Measurements from ENCODE around the gene ATG7.

The ATG7 gene, protein sequence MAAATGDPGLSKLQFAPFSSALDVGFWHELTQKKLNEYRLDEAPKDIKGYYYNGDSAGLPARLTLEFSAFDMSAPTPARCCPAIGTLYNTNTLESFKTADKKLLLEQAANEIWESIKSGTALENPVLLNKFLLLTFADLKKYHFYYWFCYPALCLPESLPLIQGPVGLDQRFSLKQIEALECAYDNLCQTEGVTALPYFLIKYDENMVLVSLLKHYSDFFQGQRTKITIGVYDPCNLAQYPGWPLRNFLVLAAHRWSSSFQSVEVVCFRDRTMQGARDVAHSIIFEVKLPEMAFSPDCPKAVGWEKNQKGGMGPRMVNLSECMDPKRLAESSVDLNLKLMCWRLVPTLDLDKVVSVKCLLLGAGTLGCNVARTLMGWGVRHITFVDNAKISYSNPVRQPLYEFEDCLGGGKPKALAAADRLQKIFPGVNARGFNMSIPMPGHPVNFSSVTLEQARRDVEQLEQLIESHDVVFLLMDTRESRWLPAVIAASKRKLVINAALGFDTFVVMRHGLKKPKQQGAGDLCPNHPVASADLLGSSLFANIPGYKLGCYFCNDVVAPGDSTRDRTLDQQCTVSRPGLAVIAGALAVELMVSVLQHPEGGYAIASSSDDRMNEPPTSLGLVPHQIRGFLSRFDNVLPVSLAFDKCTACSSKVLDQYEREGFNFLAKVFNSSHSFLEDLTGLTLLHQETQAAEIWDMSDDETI

DNA sequence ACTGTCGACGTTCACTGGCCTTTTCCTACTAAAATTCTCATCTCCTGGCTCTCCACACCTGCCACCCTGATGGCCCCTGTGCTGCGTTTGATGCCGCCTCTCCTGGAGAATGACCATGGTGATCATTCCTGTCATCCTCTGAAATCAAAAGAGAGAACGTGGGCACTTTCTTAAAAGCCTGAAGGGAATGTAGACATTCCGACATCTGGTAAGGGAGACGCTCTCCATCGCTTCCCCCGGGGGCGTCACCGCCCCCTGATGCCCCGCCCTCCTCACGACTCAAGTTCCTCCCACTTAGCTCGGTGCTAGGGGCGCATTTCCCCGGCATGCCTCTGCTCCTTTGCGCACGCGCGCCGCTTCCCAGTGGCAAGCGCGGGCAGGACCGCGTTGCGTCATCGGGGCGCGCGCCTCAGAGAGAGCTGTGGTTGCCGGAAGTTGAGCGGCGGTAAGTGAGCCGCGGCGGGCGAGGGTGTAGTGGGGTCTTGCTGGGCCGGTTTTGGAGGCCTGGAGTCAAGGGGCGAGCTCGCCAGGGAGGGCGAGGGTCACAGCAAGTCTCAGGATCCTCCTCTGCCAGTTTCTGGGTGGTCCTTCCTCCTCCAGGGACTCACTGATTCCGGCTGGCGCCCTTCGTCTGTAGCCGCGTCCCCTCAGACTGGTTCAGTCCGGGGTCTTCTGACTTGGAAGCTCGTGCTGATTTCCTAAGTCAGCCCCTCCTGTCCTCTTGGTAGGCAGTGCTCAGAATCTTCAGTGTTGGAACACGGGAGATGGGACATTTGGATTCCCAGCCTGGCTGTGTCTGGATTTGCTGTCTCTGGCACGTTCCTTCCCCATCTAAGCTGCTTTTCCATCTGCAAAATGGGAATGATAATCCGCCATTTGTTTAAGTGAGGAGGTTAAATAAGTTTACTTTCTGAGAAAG lies at the start of gene ATG7:
Gene ATG7, plus strand, starts transcription at position 412 of the 919 bp plus-strand sequence. CDS start 26,299 bp downstream, outside the sequence.
- H3K4me3 Mint-ChIP-seq, result peak within 1 kb of the TSS; percentile 89
- ATAC-seq (replicated peaks; ENCODE audit: extremely low read depth, poor library complexity, severe bottlenecking), result peak; percentile 89
- H3K9me3 Mint-ChIP-seq, result peaks cover 7% of the 10 kb centered on the region
- peaks cover 3% of the 10 kb centered on the region for H3K27me3 Mint-ChIP-seq
- H3K27ac Mint-ChIP-seq (ENCODE audit: low read depth), result peak within 1 kb of the TSS; percentile 99
- peaks cover 44% of the 10 kb centered on the region for H3K4me1 Mint-ChIP-seq
- peak; percentile 91 to 94 for DNase-seq (ENCODE audit: low spot score in 2 of 2)
- H3K36me3 Mint-ChIP-seq (ENCODE audit: insufficient read depth), result peaks cover 20% of the 10 kb centered on the region

DNA sequence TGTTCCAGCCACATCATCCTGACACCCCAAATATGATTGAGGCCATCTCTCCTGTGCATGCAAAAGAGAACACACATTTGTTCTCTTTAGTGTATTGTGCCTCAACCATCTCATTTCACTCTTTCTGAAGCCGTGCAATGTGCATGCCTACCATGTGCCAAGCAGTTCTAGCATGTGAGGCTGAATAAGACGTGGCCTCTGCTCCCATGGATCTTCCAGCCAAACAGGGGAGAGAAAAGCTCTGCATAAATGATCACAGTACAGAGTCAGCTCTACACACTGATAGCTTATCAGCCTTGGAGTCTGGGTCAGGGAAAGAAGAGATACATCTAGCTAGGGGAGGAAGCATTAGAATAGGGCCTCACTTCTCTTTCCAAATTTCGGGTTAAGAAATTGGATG lies 48.2 kb upstream of the ATG7 start:
- peaks cover 10% of the 10 kb centered on the region for H3K27me3 Mint-ChIP-seq
- DNase-seq (ENCODE audit: low spot score in 2 of 2), result no peak
- H3K36me3 Mint-ChIP-seq (ENCODE audit: insufficient read depth), result no peaks in the 10 kb centered on the region
- H3K9me3 Mint-ChIP-seq, result no peaks in the 10 kb centered on the region
- H3K4me1 Mint-ChIP-seq, result no peaks in the 10 kb centered on the region
- no peak for ATAC-seq (replicated peaks; ENCODE audit: extremely low read depth, poor library complexity, severe bottlenecking)
- H3K27ac Mint-ChIP-seq (ENCODE audit: low read depth), result no peak overlapping the region
- no peak overlapping the region for H3K4me3 Mint-ChIP-seq

DNA sequence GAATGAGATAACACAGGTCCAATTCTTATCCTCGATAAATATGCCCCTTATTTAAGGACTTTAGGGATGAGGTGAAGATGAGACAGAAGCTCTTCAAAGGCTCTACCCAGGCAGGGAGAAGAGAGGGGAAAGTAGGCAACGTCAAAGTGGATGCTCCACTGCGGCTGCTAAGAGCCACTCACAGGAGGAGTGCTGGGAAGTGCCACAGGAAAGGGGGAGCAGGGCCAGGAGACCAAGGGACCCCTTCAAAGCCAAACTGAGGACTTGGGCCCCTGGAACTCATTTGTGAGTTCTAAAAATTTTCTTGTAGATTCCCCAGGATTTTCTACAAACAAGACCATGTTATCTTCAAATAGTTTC lies 47.3 kb upstream of the ATG7 start:
- ATAC-seq (replicated peaks; ENCODE audit: extremely low read depth, poor library complexity, severe bottlenecking) (no peak), DNase-seq (ENCODE audit: low spot score in 2 of 2) (no peak)
- no peak overlapping the region for H3K27ac Mint-ChIP-seq (ENCODE audit: low read depth)
- no peaks in the 10 kb centered on the region for H3K9me3 Mint-ChIP-seq
- no peaks in the 10 kb centered on the region for H3K36me3 Mint-ChIP-seq (ENCODE audit: insufficient read depth)
- H3K27me3 Mint-ChIP-seq, result peaks cover 10% of the 10 kb centered on the region
- no peak overlapping the region for H3K4me3 Mint-ChIP-seq
- no peaks in the 10 kb centered on the region for H3K4me1 Mint-ChIP-seq

- Mint-ChIP-seq H3K9me3 (no peaks in the 10 kb centered on the region), H3K27ac (ENCODE audit: low read depth) (no peak overlapping the region), H3K27me3 (peaks cover 10% of the 10 kb centered on the region), H3K4me3 (no peak overlapping the region), H3K4me1 (no peaks in the 10 kb centered on the region), H3K36me3 (ENCODE audit: insufficient read depth) (no peaks in the 10 kb centered on the region)
- DNase-seq (ENCODE audit: low spot score in 2 of 2) (no peak), ATAC-seq (replicated peaks; ENCODE audit: extremely low read depth, poor library complexity, severe bottlenecking) (no peak)
Measured at GRCh38 chr3:11226042-11226370, 46.2 kb upstream of the ATG7 start.

GRCh38 chr3:11228041-11228440 lies 44.2 kb upstream of the ATG7 start:
- Mint-ChIP-seq H3K4me3 (no peak overlapping the region), H3K27ac (ENCODE audit: low read depth) (no peak overlapping the region), H3K4me1 (no peaks in the 10 kb centered on the region), H3K9me3 (no peaks in the 10 kb centered on the region), H3K27me3 (peaks cover 9% of the 10 kb centered on the region), H3K36me3 (ENCODE audit: insufficient read depth) (no peaks in the 10 kb centered on the region)
- ATAC-seq (replicated peaks; ENCODE audit: extremely low read depth, poor library complexity, severe bottlenecking) (no peak), DNase-seq (ENCODE audit: low spot score in 2 of 2) (no peak)

DNA sequence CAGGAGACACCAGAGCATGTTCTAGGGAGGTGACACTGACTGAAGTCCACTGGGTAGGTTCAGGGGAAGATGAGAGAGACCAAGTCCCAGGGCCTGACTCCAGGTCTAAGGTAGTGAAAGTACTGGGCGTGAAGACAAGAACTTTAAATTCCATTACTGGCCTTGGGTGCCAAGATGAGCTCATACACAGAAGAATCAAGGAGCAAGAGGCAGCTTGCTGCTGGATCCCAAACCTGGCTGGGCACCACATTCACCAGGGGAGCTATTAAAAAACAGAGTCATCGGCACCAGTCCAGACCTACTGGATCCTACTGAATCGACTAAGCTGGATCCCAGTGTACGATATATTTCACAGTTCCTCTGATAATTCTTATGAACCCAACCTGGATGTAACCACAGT lies 42.1 kb upstream of the ATG7 start:
- Mint-ChIP-seq H3K9me3 (no peaks in the 10 kb centered on the region), H3K4me1 (no peaks in the 10 kb centered on the region), H3K27ac (ENCODE audit: low read depth) (no peak overlapping the region), H3K36me3 (ENCODE audit: insufficient read depth) (no peaks in the 10 kb centered on the region), H3K27me3 (peaks cover 29% of the 10 kb centered on the region), H3K4me3 (no peak overlapping the region)
- DNase-seq (ENCODE audit: low spot score in 2 of 2), result no peak
- no peak for ATAC-seq (replicated peaks; ENCODE audit: extremely low read depth, poor library complexity, severe bottlenecking)

GRCh38 chr3:11230832-11231231 lies 41.4 kb upstream of the ATG7 start:
- Mint-ChIP-seq H3K4me3 (no peak overlapping the region), H3K27ac (ENCODE audit: low read depth) (no peak overlapping the region), H3K9me3 (no peaks in the 10 kb centered on the region), H3K27me3 (peaks cover 35% of the 10 kb centered on the region), H3K4me1 (no peaks in the 10 kb centered on the region), H3K36me3 (ENCODE audit: insufficient read depth) (no peaks in the 10 kb centered on the region)
- ATAC-seq (replicated peaks; ENCODE audit: extremely low read depth, poor library complexity, severe bottlenecking) (no peak), DNase-seq (ENCODE audit: low spot score in 2 of 2) (no peak)

DNA sequence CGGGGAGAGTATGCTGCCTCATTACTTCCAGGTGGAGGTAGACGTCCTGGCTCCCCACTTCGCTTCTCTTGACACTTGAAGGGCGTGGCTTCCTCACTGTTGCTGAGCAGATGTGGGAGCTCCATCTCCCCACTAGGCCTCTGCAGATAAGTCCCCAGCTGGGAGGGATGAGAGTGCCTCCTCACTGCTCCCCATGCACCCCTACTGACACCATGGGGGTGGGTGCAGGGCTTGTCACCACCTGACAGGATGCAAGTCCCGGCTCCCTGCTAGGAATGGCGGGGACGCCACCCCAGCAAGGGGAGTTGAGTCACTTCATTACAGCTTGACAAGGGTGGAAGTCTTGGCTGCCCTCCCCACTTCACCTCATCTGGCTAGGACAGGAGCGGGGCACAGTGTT lies 36.8 kb upstream of the ATG7 start:
- no peaks in the 10 kb centered on the region for H3K4me1 Mint-ChIP-seq
- H3K27ac Mint-ChIP-seq (ENCODE audit: low read depth), result no peak overlapping the region
- peaks cover 5% of the 10 kb centered on the region for H3K9me3 Mint-ChIP-seq
- DNase-seq (ENCODE audit: low spot score in 2 of 2), result no peak
- H3K4me3 Mint-ChIP-seq, result no peak overlapping the region
- ATAC-seq (replicated peaks; ENCODE audit: extremely low read depth, poor library complexity, severe bottlenecking), result no peak
- H3K36me3 Mint-ChIP-seq (ENCODE audit: insufficient read depth), result no peaks in the 10 kb centered on the region
- H3K27me3 Mint-ChIP-seq, result peaks cover 35% of the 10 kb centered on the region

GRCh38 chr3:11236588-11237461 lies 35.4 kb upstream of the ATG7 start:
- ATAC-seq (replicated peaks; ENCODE audit: extremely low read depth, poor library complexity, severe bottlenecking) (no peak), DNase-seq (ENCODE audit: low spot score in 2 of 2) (peak; percentile 56 to 70)
- H3K4me1 Mint-ChIP-seq, result no peaks in the 10 kb centered on the region
- peaks cover 5% of the 10 kb centered on the region for H3K9me3 Mint-ChIP-seq
- H3K27ac Mint-ChIP-seq (ENCODE audit: low read depth), result no peak overlapping the region
- H3K4me3 Mint-ChIP-seq, result no peak overlapping the region
- H3K36me3 Mint-ChIP-seq (ENCODE audit: insufficient read depth), result no peaks in the 10 kb centered on the region
- peaks cover 35% of the 10 kb centered on the region for H3K27me3 Mint-ChIP-seq

GRCh38 chr3:11238060-11238459 lies 34.1 kb upstream of the ATG7 start:
- H3K4me1 Mint-ChIP-seq, result no peaks in the 10 kb centered on the region
- H3K4me3 Mint-ChIP-seq, result no peak overlapping the region
- H3K36me3 Mint-ChIP-seq (ENCODE audit: insufficient read depth), result no peaks in the 10 kb centered on the region
- no peak overlapping the region for H3K27ac Mint-ChIP-seq (ENCODE audit: low read depth)
- peaks cover 27% of the 10 kb centered on the region for H3K27me3 Mint-ChIP-seq
- no peak for ATAC-seq (replicated peaks; ENCODE audit: extremely low read depth, poor library complexity, severe bottlenecking)
- no peak for DNase-seq (ENCODE audit: low spot score in 2 of 2)
- H3K9me3 Mint-ChIP-seq, result peaks cover 5% of the 10 kb centered on the region

DNA sequence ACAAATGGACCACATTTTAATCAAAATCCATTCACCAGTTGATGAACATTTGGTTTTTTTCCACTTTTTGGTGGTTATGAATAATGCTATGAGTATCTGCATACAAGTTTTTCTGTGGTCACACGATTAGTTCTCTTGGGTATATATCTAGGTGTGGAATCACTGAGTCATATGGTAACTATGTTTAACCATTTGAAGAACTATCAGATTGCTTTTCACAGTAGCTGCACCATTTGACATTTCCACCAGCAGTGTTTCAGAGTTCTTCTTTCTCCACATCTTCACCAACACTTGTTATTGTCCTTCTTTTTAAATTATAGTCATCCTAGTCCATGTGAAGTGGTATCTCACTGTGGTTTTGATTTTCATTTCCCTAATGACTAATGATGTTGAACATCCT lies 33.3 kb upstream of the ATG7 start:
- Mint-ChIP-seq H3K9me3 (peaks cover 5% of the 10 kb centered on the region), H3K27me3 (peaks cover 19% of the 10 kb centered on the region), H3K4me3 (no peak overlapping the region), H3K36me3 (ENCODE audit: insufficient read depth) (no peaks in the 10 kb centered on the region), H3K4me1 (no peaks in the 10 kb centered on the region), H3K27ac (ENCODE audit: low read depth) (no peak overlapping the region)
- ATAC-seq (replicated peaks; ENCODE audit: extremely low read depth, poor library complexity, severe bottlenecking) (no peak), DNase-seq (ENCODE audit: low spot score in 2 of 2) (no peak)

- ATAC-seq (replicated peaks; ENCODE audit: extremely low read depth, poor library complexity, severe bottlenecking) (no peak), DNase-seq (ENCODE audit: low spot score in 2 of 2) (no peak)
- H3K36me3 Mint-ChIP-seq (ENCODE audit: insufficient read depth), result no peaks in the 10 kb centered on the region
- H3K4me3 Mint-ChIP-seq, result no peak overlapping the region
- no peaks in the 10 kb centered on the region for H3K4me1 Mint-ChIP-seq
- H3K9me3 Mint-ChIP-seq, result peaks cover 5% of the 10 kb centered on the region
- no peak overlapping the region for H3K27ac Mint-ChIP-seq (ENCODE audit: low read depth)
- peaks cover 10% of the 10 kb centered on the region for H3K27me3 Mint-ChIP-seq
Measured at GRCh38 chr3:11239796-11240195, 32.4 kb upstream of the ATG7 start.
